GM21717 (cell line): Measurements from ENCODE around the gene PDE6D.

Source experiments
- ATAC-seq: cut with Tn5 transposase; IDR thresholded peaks from one replicate; pipeline ENCODE4 v1.9.1; 2021; ENCODE audit warnings: mild to moderate bottlenecking, moderate library complexity; ENCODE audit not compliant: unreplicated experiment

PDE6D gene

DNA sequence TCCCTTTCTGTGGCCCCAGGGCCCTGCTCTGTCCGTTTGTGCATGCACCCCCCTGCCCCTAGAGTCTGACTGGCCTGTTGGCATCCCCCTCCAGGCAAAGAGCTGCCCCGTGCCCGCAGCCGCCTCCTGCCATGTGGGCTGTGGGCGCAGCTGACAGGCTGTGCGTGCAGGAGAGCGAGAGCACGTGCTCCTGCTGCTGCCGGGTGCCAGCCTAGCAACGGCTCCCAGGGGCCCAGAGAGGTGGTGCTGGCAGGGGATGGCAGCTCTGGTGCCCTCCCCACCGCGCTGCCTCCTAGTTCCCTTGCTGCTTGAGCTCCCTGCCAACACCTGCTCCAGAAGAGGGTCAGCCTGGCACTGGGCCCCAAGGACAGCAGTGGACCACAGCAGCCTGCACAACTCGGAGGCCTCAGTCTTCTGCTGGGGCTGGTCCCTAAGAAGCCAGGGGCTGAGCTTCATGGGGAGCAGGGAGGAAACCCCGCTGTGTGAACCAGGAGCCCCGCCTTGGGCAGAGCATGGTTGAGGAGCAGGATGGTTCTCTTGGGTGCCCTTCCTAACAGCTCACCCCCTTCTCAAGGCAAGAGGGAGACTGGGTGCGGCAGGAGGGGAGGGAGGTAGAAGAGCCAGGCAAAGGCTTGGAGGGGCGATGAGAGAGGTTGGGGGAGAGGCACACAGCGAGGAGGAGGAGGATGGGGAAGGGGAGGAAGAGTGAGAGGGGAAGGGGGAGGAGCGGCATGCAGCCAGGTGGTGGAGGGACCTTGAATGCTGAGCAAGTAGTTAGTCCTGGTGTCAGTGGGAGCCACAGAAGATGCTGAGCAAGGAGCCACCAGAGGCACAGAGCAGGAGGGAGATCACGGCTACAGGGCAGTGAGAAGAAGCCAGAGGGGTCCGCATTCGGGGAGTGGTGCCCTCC lies 96.5 kb downstream of the PDE6D start:
- no peak for ATAC-seq

DNA sequence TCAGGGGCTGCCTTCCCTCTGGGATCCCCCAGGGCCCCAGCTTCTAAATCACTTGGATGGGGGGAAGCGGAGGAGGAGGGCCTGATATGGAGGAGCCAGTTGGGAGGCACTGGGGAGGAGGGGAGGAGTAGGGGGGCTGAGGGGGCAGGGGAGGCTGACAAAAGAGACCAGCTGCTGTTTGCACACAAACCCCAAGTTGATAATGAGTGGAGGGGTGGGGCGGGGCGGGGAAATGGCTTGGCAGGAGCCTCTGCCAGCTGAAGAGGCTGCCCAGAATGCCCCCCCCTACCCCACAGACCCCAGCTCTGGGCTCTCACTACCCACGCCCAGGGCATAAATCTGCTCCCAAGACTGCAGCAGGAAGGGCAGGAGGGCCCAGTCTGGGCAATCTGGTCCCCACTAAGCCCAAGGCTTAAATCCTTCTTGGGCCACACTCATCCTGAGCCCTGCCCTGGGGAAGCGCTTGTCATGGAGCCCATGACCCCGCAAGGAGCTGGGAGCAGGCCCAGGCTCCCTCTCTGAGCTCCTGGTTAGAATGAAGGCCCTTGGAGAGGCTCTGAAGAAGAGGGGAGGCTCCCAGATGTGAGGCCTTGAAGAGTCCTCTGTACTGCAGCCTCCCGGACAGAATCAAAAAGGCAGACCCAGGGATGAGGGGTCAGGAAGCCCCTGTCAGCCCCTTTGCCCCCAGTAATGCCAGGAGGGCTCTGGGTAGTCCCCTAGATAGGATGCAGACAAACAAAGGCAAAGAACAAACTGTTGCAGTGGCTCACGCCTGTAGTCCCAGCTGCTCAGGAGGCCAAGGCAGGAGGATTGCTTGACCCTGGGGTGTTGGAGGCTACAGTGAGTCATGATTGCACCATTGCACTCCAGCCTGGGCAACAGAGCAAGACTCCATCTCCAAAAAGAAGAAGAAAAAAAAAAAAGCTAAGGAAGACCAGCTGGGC lies 97.5 kb downstream of the PDE6D start:
- ATAC-seq = no peak

GRCh38 chr2:231682603-231683291 lies 98.3 kb downstream of the PDE6D start:
- no peak for ATAC-seq
